Vagina (tissue), 2 donors: ENCODE data around the gene PRPF6. TPM values are rescaled to one million over a fixed set of nuclear protein-coding genes. Genes with fewer than 3 reads are reported as not detected.

Source experiments
- DNase-seq, 2 donors: peaks; one replicate each; pipeline ENCODE4 v3.0.0-alpha.2; 2017; ENCODE audit errors: extremely low spot score in 2 of 2
- H3K27ac ChIP-seq: fragments of 200-600 bp; sonication (generic); one replicate; pipeline ENCODE4 v1.5.1; 2019
- H3K27me3 ChIP-seq: fragments of 200-600 bp; sonication (generic); one replicate; pipeline ENCODE4 v1.5.1; 2019
- H3K36me3 ChIP-seq, 2 donors: fragments of 200-600 bp; sonication (generic); one replicate each; pipeline ENCODE4 v1.5.1; 2017 to 2019
- H3K4me1 ChIP-seq: fragments of 200-600 bp; sonication (generic); one replicate; pipeline ENCODE4 v1.5.1; 2019
- H3K4me3 ChIP-seq, 2 donors: fragments of 200-600 bp; sonication (generic); 1 replicate in 1 of 2; 2 replicates in 1 of 2; pipeline ENCODE4 v1.5.1; 2016 to 2019
- H3K9me3 ChIP-seq: fragments of 200-600 bp; sonication (generic); one replicate; pipeline ENCODE4 v1.5.1; 2019
- CTCF ChIP-seq, 3 experiments: fragments of 450-650 bp in 2 of 3; fragments of 200-600 bp in 1 of 3; sonication (generic) in 1 of 3; IDR thresholded peaks; one replicate each; pipeline ENCODE4 v1.5.1; 2017 to 2019; ENCODE audit warnings: antibody characterized with exemption in 3 of 3, mild to moderate bottlenecking in 2 of 3, moderate library complexity in 2 of 3
- POLR2A ChIP-seq, 2 donors: fragments of 450-650 bp; IDR thresholded peaks; one replicate each; pipeline ENCODE4 v1.6.1; 2017; ENCODE audit warnings: antibody characterized with exemption in 2 of 2, mild to moderate bottlenecking in 2 of 2, moderate library complexity in 2 of 2
- POLR2AphosphoS5 ChIP-seq, 2 donors: sonication (generic); formaldehyde crosslinking; IDR thresholded peaks; one replicate each; pipeline ENCODE4 v1.9.0; 2017; ENCODE audit warnings: antibody characterized with exemption in 2 of 2, mild to moderate bottlenecking in 2 of 2, low read depth in 1 of 2; ENCODE audit not compliant: insufficient read depth in 1 of 2
- intact Hi-C: fragments of 100-400 bp; cut with DNase I; formaldehyde crosslinking; loops from one replicate; pipeline ENCODE4 v1.15.1; 2023
- total RNA-seq: library from RNA; depleted of rRNA; stranded (reverse); fragments of >200 nt; gene quantifications from one replicate; pipeline ENCODE4 v1.2.3, GENCODE V29; 2016

PRPF6 gene
- total RNA-seq, 1 donor from 2014 or later, result 50.6 TPM

DNA sequence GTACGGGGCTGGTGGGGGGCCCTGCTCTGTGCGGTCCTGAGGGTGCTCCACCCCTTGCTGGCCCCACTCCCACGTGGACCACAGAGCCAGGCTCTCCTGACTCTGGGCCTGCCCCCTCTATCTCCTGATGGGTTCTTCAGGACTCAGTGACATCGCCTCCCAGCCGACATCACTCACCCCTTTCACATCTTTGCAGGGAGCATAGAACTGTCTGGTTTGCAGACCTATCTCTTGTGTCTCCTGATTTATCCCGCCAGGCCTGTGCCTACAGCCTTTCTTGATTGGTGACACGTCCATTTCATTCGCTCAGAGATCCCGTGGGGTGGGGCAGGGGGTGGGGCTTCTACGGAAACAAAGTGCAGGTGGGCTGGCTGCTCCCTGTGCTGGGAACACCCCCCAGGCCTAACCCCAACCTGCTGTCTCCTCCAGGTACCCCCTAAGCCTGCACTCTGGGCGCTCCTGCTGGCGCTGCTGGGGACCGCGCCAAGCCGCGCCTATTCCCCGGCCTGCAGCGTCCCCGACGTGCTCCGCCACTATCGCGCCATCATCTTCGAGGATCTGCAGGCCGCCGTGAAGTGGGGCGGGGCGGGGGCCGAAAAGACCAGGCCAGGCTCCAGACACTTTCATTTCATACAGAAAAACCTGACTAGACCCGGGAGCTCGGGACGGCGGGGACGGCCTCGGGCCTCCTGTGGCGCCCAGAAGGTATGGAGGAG is 56.7 kb downstream of the PRPF6 start:
- H3K9me3 ChIP-seq, result no peaks in the 10 kb centered on the region
- H3K4me3 ChIP-seq, result peak overlapping the region; percentile 47 to 60
- intact Hi-C loops, result no loop called here
- no peak for TF ChIP-seq POLR2A (IDR thresholded peaks at IDR 0.05)
- TF ChIP-seq POLR2AphosphoS5 (IDR thresholded peaks at IDR 0.05; ENCODE audit: insufficient read depth in 1 of 2, low read depth in 1 of 2), result no peak
- no peak for TF ChIP-seq CTCF (IDR thresholded peaks at IDR 0.05)
- H3K27me3 ChIP-seq, result peaks cover 7% of the 10 kb centered on the region
- H3K36me3 ChIP-seq, result peaks cover 0 to 5% of the 10 kb centered on the region in 2 donors
- DNase-seq, result no peak
- no peak overlapping the region for H3K27ac ChIP-seq
- H3K4me1 ChIP-seq, result peaks cover 46% of the 10 kb centered on the region

DNA sequence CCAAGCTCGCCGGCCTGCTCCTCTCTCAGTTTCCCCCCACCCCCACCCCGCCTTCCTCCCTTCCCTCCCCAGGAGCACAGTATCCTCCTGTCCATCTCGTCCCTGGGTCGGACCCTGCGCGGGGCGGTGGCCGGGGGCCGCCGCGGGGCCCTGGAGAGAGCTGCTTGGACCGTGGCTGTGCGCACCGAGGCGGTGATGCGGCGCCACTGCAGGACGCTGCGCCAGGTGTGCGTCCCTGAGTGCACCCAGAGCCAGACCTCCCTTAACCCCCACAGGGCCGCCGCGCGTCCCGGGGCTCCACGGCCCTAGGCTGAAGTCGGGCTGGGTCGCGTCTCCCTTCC is 57.3 kb downstream of the PRPF6 start:
- Histone ChIP-seq H3K27me3 (peaks cover 7% of the 10 kb centered on the region), H3K4me3 (peak overlapping the region; percentile 47 to 60), H3K27ac (no peak overlapping the region), H3K36me3 (no peaks in the 10 kb centered on the region), H3K9me3 (no peaks in the 10 kb centered on the region), H3K4me1 (peaks cover 46% of the 10 kb centered on the region)
- no peak for TF ChIP-seq POLR2A (IDR thresholded peaks at IDR 0.05)
- TF ChIP-seq CTCF (IDR thresholded peaks at IDR 0.05), result no peak
- TF ChIP-seq POLR2AphosphoS5 (IDR thresholded peaks at IDR 0.05; ENCODE audit: insufficient read depth in 1 of 2, low read depth in 1 of 2), result no peak
- DNase-seq, result no peak
- intact Hi-C loops, result no loop called here

DNA sequence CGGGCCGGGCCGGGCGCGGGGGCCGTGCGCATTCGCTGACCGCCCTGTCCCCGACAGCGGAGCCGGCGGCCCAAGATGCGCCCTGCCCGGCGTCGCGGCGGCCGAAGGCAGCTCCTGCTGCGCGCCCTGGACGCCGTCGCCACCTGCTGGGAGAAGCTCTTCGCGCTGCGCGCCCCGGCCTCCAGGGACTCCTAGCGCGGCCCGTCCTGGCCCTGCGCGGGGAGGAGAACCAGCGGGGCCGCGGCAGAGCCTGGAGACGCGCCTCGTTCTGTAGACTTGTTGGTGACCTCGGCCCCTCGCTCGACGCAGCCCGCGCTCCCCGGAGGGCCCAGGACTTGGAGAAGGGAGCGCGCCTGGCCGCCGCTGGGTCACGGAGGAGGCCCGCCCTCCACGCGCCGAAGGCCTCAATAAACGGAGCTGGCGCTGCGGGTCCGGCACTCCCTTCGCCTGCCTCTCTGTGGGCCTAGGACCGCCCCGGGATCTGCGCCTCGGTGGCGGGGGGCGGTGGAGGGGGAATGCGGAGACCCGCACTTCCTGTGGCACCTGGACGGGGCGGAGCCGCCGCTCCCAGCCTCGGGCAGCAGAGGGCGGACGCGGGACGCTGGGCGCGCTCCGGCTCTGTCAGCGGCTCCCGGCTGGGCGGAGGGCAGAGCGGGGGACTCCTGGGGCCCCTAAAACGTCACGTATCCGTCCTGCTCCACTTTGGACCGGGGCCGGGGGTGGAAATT is 57.8 kb downstream of the PRPF6 start:
- Histone ChIP-seq H3K4me3 (peak overlapping the region; percentile 47 to 60), H3K27ac (peak overlapping the region; percentile 21), H3K4me1 (peaks cover 46% of the 10 kb centered on the region), H3K27me3 (peaks cover 7% of the 10 kb centered on the region), H3K36me3 (no peaks in the 10 kb centered on the region), H3K9me3 (no peaks in the 10 kb centered on the region)
- intact Hi-C loops, result no loop called here
- TF ChIP-seq POLR2A (IDR thresholded peaks at IDR 0.05), result no peak
- peak in 1 of 2 donors; percentile 49 for TF ChIP-seq POLR2AphosphoS5 (IDR thresholded peaks at IDR 0.05; ENCODE audit: insufficient read depth in 1 of 2, low read depth in 1 of 2)
- TF ChIP-seq CTCF (IDR thresholded peaks at IDR 0.05), result peak in 2 of 3 experiments; percentile 22 to 56
- no peak for DNase-seq

GRCh38 chr20:64039293-64040160 is 58.6 kb downstream of the PRPF6 start:
- intact Hi-C loops, result no loop called here

More at GRCh38 chr20:64039293-64040160, 58.6 kb downstream of the PRPF6 start:
- H3K4me3 ChIP-seq, result peak overlapping the region; percentile 47 to 60
- TF ChIP-seq POLR2A (IDR thresholded peaks at IDR 0.05) (no peak), CTCF (IDR thresholded peaks at IDR 0.05) (no peak), POLR2AphosphoS5 (IDR thresholded peaks at IDR 0.05; ENCODE audit: insufficient read depth in 1 of 2, low read depth in 1 of 2) (peak in 1 of 2 donors; percentile 16)
- H3K9me3 ChIP-seq, result no peaks in the 10 kb centered on the region
- no peak for DNase-seq
- H3K27me3 ChIP-seq, result peaks cover 7% of the 10 kb centered on the region
- peaks cover 46% of the 10 kb centered on the region for H3K4me1 ChIP-seq
- peak overlapping the region; percentile 21 for H3K27ac ChIP-seq
- H3K36me3 ChIP-seq, result no peaks in the 10 kb centered on the region
